Activated CD8-positive, alpha-beta memory T cell treated with anti-CD3 and anti-CD28 coated beads, Interleukin-2, amount 50 U/mL, for 1 hour (primary cell): ENCODE data around the gene TARP.

Source experiments
- DNase-seq: peaks from one replicate; pipeline ENCODE4 v3.0.0-alpha.2; 2020; ENCODE audit errors: extremely low read depth

Gene TARP

DNA sequence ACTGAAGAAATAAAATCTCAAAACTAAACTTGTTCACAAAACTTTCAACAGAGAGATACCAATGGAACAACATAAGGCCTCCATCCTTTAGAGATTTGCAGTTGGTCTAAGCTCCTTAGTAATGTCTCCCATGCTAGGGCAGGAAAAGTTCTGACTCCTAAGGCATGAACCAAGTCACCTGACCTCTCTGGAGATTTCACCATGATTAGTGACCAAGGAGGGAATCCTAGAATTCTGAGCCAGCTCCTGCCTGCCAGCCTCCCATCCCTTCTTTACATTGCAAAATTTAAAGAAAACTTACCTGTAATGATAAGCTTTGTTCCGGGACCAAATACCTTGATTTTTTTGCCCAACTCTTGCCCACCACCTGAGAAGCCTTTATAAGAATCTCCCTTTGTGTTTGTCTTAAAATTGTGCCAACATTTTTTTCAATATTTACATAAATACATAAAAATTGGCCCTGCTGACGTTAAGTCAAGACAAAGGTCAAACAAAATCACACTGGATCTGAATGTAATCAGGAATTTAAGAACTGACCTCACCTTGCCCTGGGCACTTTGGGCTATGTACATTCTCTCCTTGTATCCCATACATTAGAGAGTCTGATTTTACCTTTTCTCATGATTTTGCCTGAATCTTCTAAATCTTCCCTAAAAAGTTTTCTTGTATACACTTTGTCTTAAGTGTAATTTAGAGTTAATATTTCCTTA lies at the start of gene TARP:
Gene TARP (minus strand): TSS at position 351 of the 710 bp plus-strand sequence.
- DNase-seq, result no peak

DNA sequence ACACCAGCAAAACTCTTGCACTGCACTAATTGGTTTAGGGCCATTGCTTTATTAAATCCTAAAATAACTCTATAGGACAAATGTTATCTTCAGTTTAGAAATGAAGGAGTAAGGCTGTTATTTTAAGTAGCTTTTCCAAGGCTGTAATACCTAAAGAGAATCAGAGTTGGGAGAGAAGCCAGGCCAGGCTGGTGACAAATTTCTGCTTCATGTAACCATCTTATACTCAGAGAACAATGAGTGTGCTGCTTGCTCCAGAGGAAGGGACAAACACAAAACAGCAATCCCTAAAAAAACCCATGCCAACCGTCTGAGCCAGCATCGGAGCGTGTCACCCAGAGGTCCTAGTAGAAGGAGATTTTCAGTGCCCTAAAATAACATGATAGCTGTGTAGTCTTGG lies 49.7 kb upstream of the TARP start:
- DNase-seq, result no peak

GRCh38 chr7:38322461-38322860 lies 49.0 kb upstream of the TARP start:
- DNase-seq, result no peak

GRCh38 chr7:38321967-38322366 lies 48.5 kb upstream of the TARP start:
- no peak for DNase-seq

DNA sequence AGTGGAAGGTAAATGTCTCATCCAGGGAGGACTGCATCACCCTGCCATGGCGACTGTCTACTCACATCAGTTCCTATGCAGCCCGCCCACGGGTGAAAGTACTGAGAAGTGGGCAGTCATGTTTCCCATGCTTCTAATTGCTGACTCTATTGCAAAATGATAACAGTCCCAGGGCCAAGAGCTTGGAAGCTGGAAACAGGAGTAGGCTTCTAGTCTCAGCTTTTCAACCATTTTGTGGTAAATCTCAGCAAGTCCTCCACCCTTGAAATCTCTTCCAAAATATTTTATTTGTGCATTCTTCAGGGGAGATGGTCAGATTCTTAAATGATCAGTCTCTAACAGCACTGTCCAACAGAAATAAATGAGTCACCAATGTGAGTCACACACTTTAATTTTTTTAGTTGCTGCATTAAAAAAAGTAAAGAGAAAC lies 48.1 kb upstream of the TARP start:
- DNase-seq, result no peak

- no peak for DNase-seq
These were observed 47.6 kb upstream of the TARP start for GRCh38 chr7:38321050-38321449.

- no peak for DNase-seq
These were observed 46.4 kb upstream of the TARP start for GRCh38 chr7:38319873-38320272.

DNA sequence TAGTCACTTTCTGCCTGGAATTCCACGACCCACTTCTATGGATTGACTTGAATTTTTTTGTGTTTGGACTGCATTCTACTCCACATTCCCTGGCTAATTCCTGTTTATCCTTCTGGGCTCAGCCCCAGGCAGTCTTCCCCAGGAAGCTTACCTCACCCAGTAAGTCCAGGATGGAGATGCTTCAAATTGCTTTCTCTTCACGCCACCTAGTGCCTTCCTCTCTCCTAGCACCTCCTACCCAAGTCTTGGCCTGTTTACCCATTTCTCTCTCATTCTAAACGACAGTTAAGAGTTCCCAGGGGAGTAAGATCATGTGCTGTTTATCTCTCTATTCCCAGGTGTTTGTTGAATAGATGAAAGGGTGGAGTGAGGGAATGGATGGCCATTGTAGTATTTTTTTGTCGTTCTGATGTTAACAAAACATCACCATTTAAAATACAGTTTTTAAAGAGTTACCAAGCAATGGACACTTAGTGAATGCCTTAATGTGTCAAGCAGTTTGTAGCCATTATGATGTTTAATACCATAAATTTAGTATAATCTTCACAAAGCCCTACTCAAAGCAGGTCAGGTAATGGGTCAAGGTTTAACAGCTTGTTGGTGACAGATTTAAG lies 45.5 kb upstream of the TARP start:
- no peak for DNase-seq

DNA sequence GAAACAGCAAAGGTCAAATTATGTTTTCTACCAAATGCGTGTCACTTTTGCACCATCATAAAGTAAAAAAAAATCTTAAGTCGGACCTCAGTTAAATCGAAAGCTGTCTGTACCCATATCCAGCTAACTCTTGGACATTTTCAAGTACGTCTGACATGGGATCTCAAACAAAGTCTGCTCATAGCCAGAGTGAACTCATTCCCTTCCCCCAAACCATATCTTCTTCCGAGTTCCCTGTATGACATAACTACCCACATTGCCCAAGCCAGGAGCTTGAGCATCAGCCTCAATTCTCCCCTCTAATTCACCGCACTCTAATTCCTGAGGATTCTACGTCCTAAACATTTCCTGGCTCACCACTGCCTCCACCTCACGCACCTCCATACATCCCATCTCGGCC lies 44.8 kb upstream of the TARP start:
- DNase-seq, result no peak

GRCh38 chr7:38317515-38317914 lies 44.1 kb upstream of the TARP start:
- no peak for DNase-seq

DNA sequence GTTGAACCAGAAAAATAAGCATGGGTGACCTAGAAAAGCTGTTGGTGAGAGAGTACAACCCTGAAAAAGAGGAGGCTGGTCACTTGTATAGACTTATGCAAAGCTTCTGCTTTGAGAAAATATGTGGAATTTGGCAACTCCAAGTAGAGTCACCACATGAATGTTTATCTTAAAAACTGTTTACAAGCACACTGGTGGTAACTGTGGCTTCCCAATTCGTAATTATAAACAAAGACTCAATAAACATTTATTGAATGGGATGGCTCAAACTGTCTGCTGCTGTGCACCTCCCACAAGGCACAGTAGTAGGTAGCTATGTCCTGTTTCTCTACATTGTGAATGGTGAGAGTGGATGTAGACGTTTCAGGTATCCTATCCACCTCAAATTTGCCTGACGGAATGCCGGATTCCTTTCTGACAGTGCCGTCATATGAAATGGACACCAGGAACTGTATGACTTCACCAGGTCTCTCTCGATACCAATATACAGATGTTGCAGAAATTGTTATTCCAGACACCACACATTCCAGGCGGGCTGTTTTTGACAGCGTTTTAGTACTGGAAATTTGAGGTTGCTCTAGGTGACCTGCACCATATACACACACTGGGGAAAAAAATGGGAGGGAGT lies 43.4 kb upstream of the TARP start:
- no peak for DNase-seq

GRCh38 chr7:38315410-38315809 lies 42.0 kb upstream of the TARP start:
- no peak for DNase-seq

DNA sequence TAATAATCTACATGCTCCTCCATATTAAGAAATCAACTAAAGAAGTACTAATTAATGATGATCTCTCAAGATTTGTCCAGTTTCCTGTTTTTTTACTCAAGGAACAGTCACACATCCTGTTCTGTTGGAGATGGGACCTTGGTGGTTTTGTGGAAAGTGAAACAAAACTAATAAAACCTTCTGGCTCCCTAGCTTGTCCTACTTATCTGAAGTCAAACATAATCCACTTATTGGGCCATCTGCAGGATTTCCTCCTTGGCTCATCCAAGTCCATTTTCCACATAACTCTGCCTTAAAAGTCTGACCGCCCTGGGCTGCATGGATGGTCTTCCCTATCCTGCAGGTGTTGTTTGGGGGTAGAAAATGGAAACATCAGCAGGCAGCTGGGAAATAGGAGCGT lies 39.4 kb upstream of the TARP start:
- DNase-seq, result no peak

- no peak for DNase-seq
These were observed 38.0 kb upstream of the TARP start for GRCh38 chr7:38311329-38311937.

DNA sequence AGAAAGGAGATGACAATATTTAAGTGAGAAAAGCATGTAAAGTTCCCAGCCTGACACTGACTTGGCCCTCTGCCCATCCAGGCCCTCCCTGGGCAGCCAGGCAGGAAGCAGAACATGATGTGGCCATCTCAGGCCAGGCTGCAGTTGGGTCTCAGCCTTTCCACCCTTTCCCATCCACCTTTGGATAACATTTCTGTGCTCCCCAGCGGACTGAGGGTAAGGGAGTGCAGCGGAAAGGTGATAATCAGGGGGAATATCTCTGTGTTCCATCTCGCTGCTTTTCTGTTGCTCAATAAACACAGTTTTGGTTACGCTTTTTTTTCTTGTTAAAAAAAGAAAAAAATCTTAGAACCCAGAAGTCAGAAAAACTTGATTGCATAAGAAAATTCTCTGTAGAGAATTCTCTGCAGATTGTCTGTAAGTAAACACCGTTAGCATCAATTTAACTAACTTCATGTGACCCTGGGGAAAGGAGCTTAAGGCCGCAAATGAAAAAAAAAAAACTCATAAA lies 37.2 kb upstream of the TARP start:
- no peak for DNase-seq

- no peak for DNase-seq
These were observed 36.1 kb upstream of the TARP start for GRCh38 chr7:38309555-38309954.

GRCh38 chr7:38308140-38308539 lies 34.7 kb upstream of the TARP start:
- no peak for DNase-seq

DNA sequence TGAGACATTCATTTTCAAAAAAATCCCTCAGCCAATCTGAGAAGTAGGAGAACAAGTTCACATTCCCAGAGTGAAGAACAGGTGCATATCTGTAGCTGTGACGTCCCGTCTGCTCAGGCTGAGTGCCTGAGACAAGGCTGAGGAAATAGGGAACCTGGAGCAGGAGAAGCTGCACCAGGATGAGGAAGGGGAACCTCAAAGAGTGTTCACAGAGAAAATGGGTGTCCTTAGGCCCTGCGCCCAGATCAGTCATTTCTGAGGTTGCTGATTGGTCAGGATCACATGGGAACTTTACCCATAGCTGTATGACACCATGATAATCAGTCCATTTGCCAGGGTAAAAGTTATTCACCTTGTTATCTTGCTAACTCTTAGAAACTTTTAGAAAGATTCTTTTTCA lies 34.2 kb upstream of the TARP start:
- no peak for DNase-seq

DNA sequence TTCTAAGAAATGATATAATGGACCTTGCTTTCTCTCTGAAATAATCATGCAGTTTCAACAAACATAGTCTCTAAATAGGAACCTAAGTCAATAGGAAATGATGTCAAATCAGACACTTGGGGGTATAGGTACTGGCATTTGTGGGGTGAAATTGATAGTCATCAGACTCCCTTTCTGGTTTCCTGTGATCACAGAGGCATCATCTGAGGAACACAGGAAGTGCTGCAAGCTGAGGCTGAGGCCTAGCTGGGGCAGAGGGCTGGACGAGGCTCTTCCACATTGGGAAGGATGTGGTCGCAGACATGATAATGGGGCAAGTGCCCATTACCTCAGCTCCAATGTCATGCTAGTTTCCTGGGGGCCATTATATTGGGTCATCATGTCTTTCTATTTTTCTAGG lies 33.5 kb upstream of the TARP start:
- no peak for DNase-seq

- DNase-seq, result no peak
These were observed 32.7 kb upstream of the TARP start for GRCh38 chr7:38306171-38306570.

GRCh38 chr7:38303866-38304265 lies 30.4 kb upstream of the TARP start:
- DNase-seq, result no peak

DNA sequence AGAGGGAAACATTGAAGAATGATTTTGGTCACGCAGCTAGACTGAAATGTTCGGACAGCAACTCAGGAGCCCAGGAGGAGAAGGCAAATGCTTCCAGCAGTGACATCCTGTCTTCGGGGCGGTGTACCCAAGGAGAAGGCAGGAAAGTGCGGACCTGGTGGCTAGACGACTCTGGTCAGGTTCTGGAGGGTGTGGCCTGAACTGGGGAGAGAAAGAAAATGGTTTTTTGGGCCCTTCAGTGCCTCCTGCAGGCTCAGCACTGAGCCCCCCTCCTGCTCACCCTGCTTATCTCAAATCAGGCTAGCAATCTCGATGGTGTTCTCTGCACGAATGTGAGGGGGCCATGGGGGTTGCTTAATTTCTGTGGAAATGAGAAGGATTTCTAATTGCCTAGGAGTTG lies 26.7 kb upstream of the TARP start:
- DNase-seq, result no peak
